GM10266 (cell line): ENCODE data around the gene SLC48A1.

Experiments used
- DNase-seq: peaks from one replicate; pipeline ENCODE4 v3.0.0; 2012; ENCODE audit errors: extremely low spot score
- CTCF ChIP-seq: IDR thresholded peaks from 2 replicates; pipeline ENCODE4 v1.5.1; 2012; ENCODE audit warnings: mild to moderate bottlenecking, low read depth; ENCODE audit not compliant: control insufficient read depth, insufficient read depth; ENCODE audit errors: missing control alignments

The SLC48A1 gene

GRCh38 chr12:47744005-47744651 is 28.9 kb upstream of the SLC48A1 start:
- peak; percentile 85 for TF ChIP-seq CTCF

GRCh38 chr12:47744778-47745436 is 28.1 kb upstream of the SLC48A1 start:
- no peak for TF ChIP-seq CTCF
- no peak for DNase-seq

More at GRCh38 chr12:47744005-47744651, 28.9 kb upstream of the SLC48A1 start:
- no peak for DNase-seq

GRCh38 chr12:47745485-47746041 is 27.5 kb upstream of the SLC48A1 start:
- TF ChIP-seq CTCF = no peak
- DNase-seq = no peak

- no peak for TF ChIP-seq CTCF
- DNase-seq = no peak
Observed at GRCh38 chr12:47746073-47746472, 27.0 kb upstream of the SLC48A1 start.

GRCh38 chr12:47746523-47746922 is 26.5 kb upstream of the SLC48A1 start:
- TF ChIP-seq CTCF = no peak
- DNase-seq = no peak

GRCh38 chr12:47747126-47747525 is 25.9 kb upstream of the SLC48A1 start:
- DNase-seq = no peak

More at GRCh38 chr12:47747126-47747525, 25.9 kb upstream of the SLC48A1 start:
- TF ChIP-seq CTCF = no peak
